AG04450 (cell line): ENCODE data around the gene GOPC. TPM values are rescaled to one million over a fixed set of nuclear protein-coding genes. Genes with fewer than 3 reads are reported as not detected.
"Not testable (repeated sequence)": the region's sequence is repeated elsewhere in the genome, so short reads cannot be mapped to it uniquely, and the experiment has no call there.

Source experiments
- CTCF ChIA-PET: fragments of 300-600, 350-600 bp; formaldehyde crosslinking; extraction: SDS; loops from one replicate; lab custom pipeline; 2022; ENCODE audit warnings: antibody characterized with exemption, inconsistent platforms; lab: Charles Lee
- POLR2A ChIA-PET: fragments of 350-600 bp; formaldehyde crosslinking; extraction: SDS; loops from one replicate; lab custom pipeline; 2021; ENCODE audit warnings: antibody characterized with exemption, inconsistent platforms; lab: Yijun Ruan, JAX
- DNase-seq: peaks from one replicate; pipeline ENCODE4 v3.0.0-alpha.2; 2011; ENCODE audit warnings: low read depth, low spot score
- H3K27ac ChIP-seq: one replicate; pipeline ENCODE4 v1.5.1; 2012; ENCODE audit warnings: low read depth, low read length, control low read depth
- H3K27me3 ChIP-seq: one replicate; pipeline ENCODE4 v1.6.0; 2012; ENCODE audit warnings: low read length; ENCODE audit not compliant: control insufficient read depth, insufficient read depth
- H3K4me3 ChIP-seq: 2 replicates; pipeline ENCODE4 v1.5.1; 2011; ENCODE audit warnings: mild to moderate bottlenecking, low read depth, low read length, control low read depth
- H3K9me3 ChIP-seq: 2 replicates; pipeline ENCODE4 v1.5.1; 2012; ENCODE audit warnings: low read length; ENCODE audit not compliant: control insufficient read depth, insufficient read depth
- CTCF ChIP-seq: IDR thresholded peaks from 2 replicates; pipeline ENCODE4 v1.5.1; 2011; ENCODE audit warnings: low read depth, low read length, control low read depth, inconsistent platforms
- polyA minus RNA-seq: library from RNA; depleted of rRNA, polyadenylated mRNA; stranded (reverse); fragments of >200 nt; gene quantifications from 2 replicates; pipeline ENCODE4 v1.2.3, GENCODE V29; 2011; rRNA and poly(A)+ RNA removed
- polyA plus RNA-seq: library from polyadenylated mRNA; depleted of rRNA; stranded (reverse); fragments of >200 nt; gene quantifications from 2 replicates; pipeline ENCODE4 v1.2.3, GENCODE V29; 2011; rRNA removed

The GOPC gene
- polyA plus RNA-seq (25.0 and 37.8 TPM in 2 replicates), polyA minus RNA-seq (12.3 and 21.9 TPM in 2 replicates)

- ChIA-PET POLR2A (interaction anchor here (0.5 to 1.9 kb wide), 8 partner anchors 38 to 162 kb away, joined by 3 to 18 read pairs (median 4); no protein-coding TSS in a partner anchor), CTCF (interaction anchor here (0.5 to 6.2 kb wide), 9 partner anchors 12 to 683 kb away, joined by 3 to 145 read pairs (median 4); no protein-coding TSS in a partner anchor)
- H3K9me3 ChIP-seq = no peaks in the 10 kb centered on the region
- H3K4me3 ChIP-seq = peak within 1 kb of the TSS; percentile 93
- no peaks in the 10 kb centered on the region for H3K27me3 ChIP-seq
- DNase-seq = peak; percentile 96
- H3K27ac ChIP-seq = peak within 1 kb of the TSS; percentile 92
- peak; percentile 33 for TF ChIP-seq CTCF
Observed at GRCh38 chr6:117602151-117602898, at the start of gene GOPC. Gene GOPC (minus strand): TSS chr6:117602511. CDS start chr6:117602288, 223 bp downstream.

GRCh38 chr6:117651984-117652383 lies 49.7 kb upstream of the GOPC start:
- H3K4me3 ChIP-seq, H3K27me3 ChIP-seq, POLR2A ChIA-PET, H3K27ac ChIP-seq, CTCF ChIA-PET, DNase-seq, H3K9me3 ChIP-seq: not testable (repeated sequence)

GRCh38 chr6:117642976-117643375 lies 40.7 kb upstream of the GOPC start:
- TF ChIP-seq CTCF = no peak
- Histone ChIP-seq H3K27me3 (no peaks in the 10 kb centered on the region), H3K27ac (no peak overlapping the region), H3K9me3 (no peaks in the 10 kb centered on the region), H3K4me3 (no peak overlapping the region)
- DNase-seq = no peak
- ChIA-PET POLR2A (no interaction called here), CTCF (interaction anchor here (1.3 kb wide), 1 partner anchor 193 kb away, joined by 3 read pairs; no protein-coding TSS in a partner anchor)

- no peak for TF ChIP-seq CTCF
- POLR2A ChIA-PET = no interaction called here
Observed at GRCh38 chr6:117637770-117638169, 35.5 kb upstream of the GOPC start.

GRCh38 chr6:117629119-117629660 lies 26.9 kb upstream of the GOPC start:
- peaks cover 3% of the 10 kb centered on the region; the same call in 1 of the 2 replicates for H3K9me3 ChIP-seq
- no peak overlapping the region for H3K4me3 ChIP-seq
- no peak overlapping the region for H3K27ac ChIP-seq
- ChIA-PET POLR2A (no interaction called here), CTCF (no interaction called here)
- TF ChIP-seq CTCF = no peak
- H3K27me3 ChIP-seq = no peaks in the 10 kb centered on the region
- no peak for DNase-seq

More at GRCh38 chr6:117637770-117638169, 35.5 kb upstream of the GOPC start:
- DNase-seq = no peak
- Histone ChIP-seq H3K27ac (no peak overlapping the region), H3K9me3 (no peaks in the 10 kb centered on the region), H3K4me3 (no peak overlapping the region), H3K27me3 (no peaks in the 10 kb centered on the region)
- CTCF ChIA-PET = no interaction called here
